Panc1 (cell line): ENCODE results near the gene PHF10. TPM values are rescaled to one million over a fixed set of nuclear protein-coding genes. Genes with fewer than 3 reads are reported as not detected.

ENCODE experiments used
- ATAC-seq: fragments of 200-7000 bp; cut with Tn5 transposase; 2 replicates; pipeline ENCODE4 v1.9.1; 2020; ENCODE audit warnings: mild to moderate bottlenecking, moderate library complexity
- BruUV-seq: library from RNA; stranded (reverse); fragments of 400-500 nt; replicated peaks from 2 replicates; lab custom pipeline; 2021; lab: Mats Ljungman, UMichigan
- CTCF ChIA-PET: fragments of 300-600 bp; sonication (Branson Sonifier 250); formaldehyde crosslinking; loops from one replicate; lab custom pipeline; 2022; ENCODE audit warnings: antibody characterized with exemption; lab: Charles Lee
- POLR2A ChIA-PET: fragments of 300-600 bp; sonication (Branson Sonifier 250); formaldehyde crosslinking; loops from one replicate; lab custom pipeline; 2022; ENCODE audit warnings: antibody characterized with exemption; lab: Charles Lee
- DNase-seq: peaks from one replicate; pipeline ENCODE4 v3.0.0-alpha.2; 2010; ENCODE audit warnings: low read depth, low spot score
- H3K27ac ChIP-seq: 2 replicates; pipeline ENCODE4 v1.5.1; 2011; ENCODE audit warnings: mild to moderate bottlenecking, low read length, inconsistent platforms
- H3K27me3 ChIP-seq: fragments of 200-500 bp; sonication (Bioruptor generic); 2 replicates; pipeline ENCODE4 v1.6.0; 2014; ENCODE audit warnings: low read length, inconsistent platforms; ENCODE audit not compliant: control insufficient read depth, insufficient read depth
- H3K36me3 ChIP-seq: fragments of 200-500 bp; sonication (Bioruptor generic); 2 replicates; pipeline ENCODE4 v1.5.1; 2014; ENCODE audit warnings: inconsistent platforms, mild to moderate bottlenecking, low read length, moderate library complexity; ENCODE audit not compliant: control insufficient read depth, insufficient read depth
- H3K4me1 ChIP-seq: 2 replicates; pipeline ENCODE4 v1.5.1; 2011; ENCODE audit warnings: inconsistent platforms, mild to moderate bottlenecking, low read length, moderate library complexity; ENCODE audit not compliant: control insufficient read depth, insufficient read depth
- H3K4me3 ChIP-seq, 2 experiments: 2 replicates each; pipeline ENCODE4 v1.5.1; 2011 to 2012; ENCODE audit warnings: low read depth in 2 of 2, low read length in 2 of 2, mild to moderate bottlenecking in 2 of 2, inconsistent platforms in 1 of 2, moderate library complexity in 1 of 2
- H3K9me3 ChIP-seq: fragments of 200-500 bp; sonication (Bioruptor generic); 2 replicates; pipeline ENCODE4 v1.5.1; 2014; ENCODE audit warnings: low read depth, mild to moderate bottlenecking, inconsistent platforms, low read length, moderate library complexity; ENCODE audit not compliant: control insufficient read depth, insufficient read depth
- CTCF ChIP-seq: fragments of 450-650 bp; IDR thresholded peaks from 2 replicates; pipeline ENCODE4 v1.5.1; 2017; ENCODE audit warnings: mild to moderate bottlenecking
- POLR2AphosphoS5 ChIP-seq: IDR thresholded peaks from 2 replicates; pipeline ENCODE4 v1.6.1; 2012; ENCODE audit warnings: mild to moderate bottlenecking, low read depth, low read length, moderate library complexity
- SIN3A ChIP-seq: IDR thresholded peaks from 2 replicates; pipeline ENCODE4 v1.6.1; 2012; ENCODE audit warnings: low read depth, mild to moderate bottlenecking, low read length, moderate library complexity, borderline replicate concordance; ENCODE audit not compliant: insufficient read depth
- TCF7L2 ChIP-seq: IDR thresholded peaks from 2 replicates; pipeline ENCODE4 v1.6.1; 2011; ENCODE audit warnings: mild to moderate bottlenecking, low read depth, low read length, inconsistent platforms
- in situ Hi-C: cut with HindIII; loops from 2 replicates; pipeline ENCODE4 v1.10.0; 2016; ENCODE audit warnings: low sequenced_read_pairs, low pct_unique_long_range_greater_than_20kb
- intact Hi-C: fragments of 100-400 bp; cut with micrococcal nuclease; formaldehyde crosslinking; loops from one replicate; pipeline ENCODE4 v1.10.0; 2022; ENCODE audit not compliant: unreplicated experiment
- total RNA-seq: library from RNA; stranded (reverse); gene quantifications from one replicate; pipeline ENCODE4 v1.2.1, GENCODE V29; 2021; ENCODE audit not compliant: unreplicated experiment
- TF ChIP-seq, protein P1 (sequence below), 2 experiments: IDR thresholded peaks; 2 replicates each; pipeline ENCODE4 v1.6.1; 2011 to 2012; ENCODE audit warnings: low read depth in 2 of 2, control low read depth in 1 of 2, low read length in 1 of 2, mild to moderate bottlenecking in 1 of 2, moderate library complexity in 1 of 2; ENCODE audit not compliant: insufficient read depth in 1 of 2

Gene PHF10
- total RNA-seq, 1 experiment from 2014 or later, result 71.7 TPM

DNA sequence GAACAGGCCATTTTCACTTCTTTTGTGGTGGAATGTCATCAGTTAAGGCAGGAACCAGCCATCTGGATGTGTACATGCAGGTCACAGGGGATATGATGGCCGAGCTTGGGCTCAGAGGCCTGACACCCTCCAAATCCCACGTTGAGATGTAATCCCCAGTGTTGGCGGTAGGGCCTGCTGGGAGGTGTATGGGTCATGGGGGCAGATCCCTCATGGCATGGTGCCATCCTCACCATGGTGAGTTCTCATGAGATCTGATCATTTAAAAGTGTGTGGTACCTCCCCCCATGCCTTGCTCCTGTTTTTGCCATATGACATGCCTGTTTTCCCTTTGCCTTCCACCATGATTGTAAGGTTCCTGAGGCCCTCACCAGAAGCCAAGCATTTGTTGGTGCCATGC is 49.3 kb downstream of the PHF10 start:
- in situ Hi-C loops, result no loop called here
- CTCF ChIA-PET, result no interaction called here
- DNase-seq (no peak), ATAC-seq (no peak)
- peaks cover 7% of the 10 kb centered on the region; the same call in 1 of the 2 replicates for H3K36me3 ChIP-seq
- H3K27me3 ChIP-seq, result no peaks in the 10 kb centered on the region
- no peak overlapping the region for H3K4me3 ChIP-seq
- intact Hi-C loops, result no loop called here
- H3K4me1 ChIP-seq, result no peaks in the 10 kb centered on the region
- POLR2A ChIA-PET, result no interaction called here
- H3K9me3 ChIP-seq, result no peaks in the 10 kb centered on the region
- no peak for TF ChIP-seq TCF7L2
- TF ChIP-seq POLR2AphosphoS5, result no peak
- TF ChIP-seq SIN3A, result no peak
- TF ChIP-seq, protein P1, sequence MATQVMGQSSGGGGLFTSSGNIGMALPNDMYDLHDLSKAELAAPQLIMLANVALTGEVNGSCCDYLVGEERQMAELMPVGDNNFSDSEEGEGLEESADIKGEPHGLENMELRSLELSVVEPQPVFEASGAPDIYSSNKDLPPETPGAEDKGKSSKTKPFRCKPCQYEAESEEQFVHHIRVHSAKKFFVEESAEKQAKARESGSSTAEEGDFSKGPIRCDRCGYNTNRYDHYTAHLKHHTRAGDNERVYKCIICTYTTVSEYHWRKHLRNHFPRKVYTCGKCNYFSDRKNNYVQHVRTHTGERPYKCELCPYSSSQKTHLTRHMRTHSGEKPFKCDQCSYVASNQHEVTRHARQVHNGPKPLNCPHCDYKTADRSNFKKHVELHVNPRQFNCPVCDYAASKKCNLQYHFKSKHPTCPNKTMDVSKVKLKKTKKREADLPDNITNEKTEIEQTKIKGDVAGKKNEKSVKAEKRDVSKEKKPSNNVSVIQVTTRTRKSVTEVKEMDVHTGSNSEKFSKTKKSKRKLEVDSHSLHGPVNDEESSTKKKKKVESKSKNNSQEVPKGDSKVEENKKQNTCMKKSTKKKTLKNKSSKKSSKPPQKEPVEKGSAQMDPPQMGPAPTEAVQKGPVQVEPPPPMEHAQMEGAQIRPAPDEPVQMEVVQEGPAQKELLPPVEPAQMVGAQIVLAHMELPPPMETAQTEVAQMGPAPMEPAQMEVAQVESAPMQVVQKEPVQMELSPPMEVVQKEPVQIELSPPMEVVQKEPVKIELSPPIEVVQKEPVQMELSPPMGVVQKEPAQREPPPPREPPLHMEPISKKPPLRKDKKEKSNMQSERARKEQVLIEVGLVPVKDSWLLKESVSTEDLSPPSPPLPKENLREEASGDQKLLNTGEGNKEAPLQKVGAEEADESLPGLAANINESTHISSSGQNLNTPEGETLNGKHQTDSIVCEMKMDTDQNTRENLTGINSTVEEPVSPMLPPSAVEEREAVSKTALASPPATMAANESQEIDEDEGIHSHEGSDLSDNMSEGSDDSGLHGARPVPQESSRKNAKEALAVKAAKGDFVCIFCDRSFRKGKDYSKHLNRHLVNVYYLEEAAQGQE (IDR thresholded peaks at IDR 0.05; ENCODE audit: insufficient read depth in 1 of 2, low read depth in 2 of 2, low read length in 1 of 2), result no peak
- no peak for TF ChIP-seq CTCF
- BruUV-seq, result no TSS peak
- H3K27ac ChIP-seq, result no peak overlapping the region

DNA sequence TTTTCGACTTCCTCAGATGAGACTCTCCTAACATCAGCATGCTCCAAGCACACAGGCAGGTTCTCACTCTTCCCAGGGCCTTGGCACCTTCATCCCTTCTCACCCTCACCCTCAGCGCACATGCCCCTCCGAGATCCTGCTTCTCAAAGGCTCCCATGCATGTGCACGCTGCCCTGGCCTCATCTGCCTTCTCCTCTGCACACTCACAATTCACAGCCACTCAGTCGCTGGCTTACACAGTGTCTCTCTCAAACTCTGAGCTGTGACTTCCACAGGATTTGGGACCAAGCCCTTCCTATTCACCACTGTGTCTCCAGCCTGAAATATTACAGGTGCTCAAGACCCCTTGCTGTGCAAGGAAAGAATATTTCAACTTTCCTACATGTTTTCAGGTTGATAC is 52.7 kb downstream of the PHF10 start:
- no peak overlapping the region for H3K27ac ChIP-seq
- ChIA-PET CTCF (no interaction called here), POLR2A (no interaction called here)
- no peak for ATAC-seq
- H3K4me3 ChIP-seq, result no peak overlapping the region
- peaks cover 17% of the 10 kb centered on the region for H3K36me3 ChIP-seq
- no peaks in the 10 kb centered on the region for H3K9me3 ChIP-seq
- no peaks in the 10 kb centered on the region for H3K27me3 ChIP-seq
- BruUV-seq, result no TSS peak
- no peaks in the 10 kb centered on the region for H3K4me1 ChIP-seq
- no peak for DNase-seq
- TF ChIP-seq, protein P1 (IDR thresholded peaks at IDR 0.05; ENCODE audit: insufficient read depth in 1 of 2, low read depth in 2 of 2, low read length in 1 of 2), result no peak
- TF ChIP-seq TCF7L2 (no peak), POLR2AphosphoS5 (no peak), CTCF (no peak), SIN3A (no peak)
- intact Hi-C loops, result no loop called here
- in situ Hi-C loops, result no loop called here
